Suppressor macrophage treated with lipopolysaccharide for 4 hours (primary cell): ENCODE data around the gene GAPDH.
"Not testable (repeated sequence)": the region's sequence is repeated elsewhere in the genome, so short reads cannot be mapped to it uniquely, and the experiment has no call there.

Source experiments
- DNase-seq: peaks from one replicate; pipeline ENCODE4 v3.0.0-alpha.2; 2020

Gene GAPDH

GRCh38 chr12:6569312-6569711, 35.0 kb downstream of the GAPDH start:
- DNase-seq, result no peak

GRCh38 chr12:6569786-6570185, 35.5 kb downstream of the GAPDH start:
- no peak for DNase-seq

DNA sequence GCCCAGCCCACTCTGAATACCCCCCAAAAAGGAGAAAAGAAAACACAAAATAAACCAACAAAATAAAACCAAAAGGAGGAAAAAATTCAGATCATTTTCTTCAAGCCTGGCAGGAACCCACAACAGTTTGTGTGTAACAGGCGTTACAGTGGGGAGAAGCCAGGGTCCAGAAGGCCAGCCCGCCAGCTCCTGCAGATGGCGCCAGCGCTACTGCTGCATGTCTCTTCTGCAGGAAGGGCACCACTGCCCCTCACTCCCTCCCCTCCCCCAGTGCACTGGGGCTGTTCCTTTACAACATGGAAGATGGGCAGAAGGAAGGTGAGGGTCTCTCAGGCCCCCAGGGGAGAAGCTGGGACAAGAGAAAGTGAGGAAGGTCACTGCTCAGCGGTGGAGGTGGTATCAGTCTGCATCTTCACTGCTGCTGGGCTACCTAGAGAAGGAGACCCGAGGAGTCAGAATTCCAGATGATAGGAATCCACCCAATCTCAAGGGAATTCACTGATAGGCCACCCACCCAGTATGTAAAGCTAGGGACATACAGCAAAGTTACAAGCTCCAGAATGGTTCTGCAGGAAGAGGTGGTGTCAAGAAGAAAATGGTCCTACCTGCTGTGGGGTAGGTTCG, 36.1 kb downstream of the GAPDH start:
- DNase-seq, result peak; percentile 30

GRCh38 chr12:6573001-6573400, 38.7 kb downstream of the GAPDH start:
- no peak for DNase-seq

DNA sequence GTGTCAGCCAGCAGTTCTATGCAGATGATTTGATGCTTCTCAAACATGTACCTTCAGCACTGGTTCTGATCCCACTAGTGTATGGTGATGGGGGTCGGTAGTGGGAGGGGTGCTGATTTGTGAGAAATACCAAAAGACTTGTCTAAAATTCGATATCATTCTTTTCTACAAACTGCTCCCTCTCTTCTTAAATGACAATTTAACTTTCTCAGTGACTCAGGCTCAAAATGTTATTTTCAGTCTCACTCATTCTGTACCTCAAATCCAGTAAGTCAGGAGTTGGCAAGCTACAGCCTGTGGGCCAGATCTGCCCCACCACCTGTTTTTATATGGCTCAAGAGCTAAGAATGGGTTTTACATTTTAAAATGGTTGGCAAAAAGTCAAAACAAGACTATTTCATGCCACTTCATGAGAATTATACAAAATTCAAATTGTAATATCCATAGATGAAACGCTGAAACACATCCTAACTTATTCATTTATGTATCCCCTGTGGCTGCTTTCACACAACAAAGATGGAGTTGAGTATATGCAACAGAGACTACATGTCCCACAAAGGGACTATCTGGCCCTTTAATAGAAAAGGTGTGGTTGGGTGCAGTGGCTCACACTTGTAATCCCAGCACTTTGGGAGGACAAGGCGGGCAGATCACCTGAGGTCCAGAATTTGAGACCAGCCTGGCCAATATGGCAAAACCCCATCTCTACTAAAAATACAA, 40.4 kb downstream of the GAPDH start:
- no peak for DNase-seq

- no peak for DNase-seq
Measured at GRCh38 chr12:6575648-6576047, 41.3 kb downstream of the GAPDH start.

DNA sequence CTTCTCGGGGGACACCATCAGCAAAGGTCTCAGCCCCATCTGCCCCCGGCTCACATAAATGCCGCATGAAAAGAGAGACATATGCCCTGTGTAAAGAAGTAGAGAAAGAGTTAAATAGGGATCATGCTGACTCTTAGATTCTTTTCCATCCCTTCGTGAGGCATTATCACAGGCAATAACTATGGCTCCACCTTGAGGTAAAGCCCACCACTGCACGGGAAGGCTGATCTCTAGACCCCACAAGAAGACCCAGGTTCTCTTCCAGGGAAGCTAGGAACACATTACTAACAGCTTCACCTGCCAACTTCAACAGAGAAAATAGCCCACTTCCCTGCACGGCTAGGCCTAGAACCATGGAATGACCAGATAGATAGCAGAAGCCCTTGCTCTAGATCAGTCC, 47.9 kb downstream of the GAPDH start:
- DNase-seq, result no peak

DNA sequence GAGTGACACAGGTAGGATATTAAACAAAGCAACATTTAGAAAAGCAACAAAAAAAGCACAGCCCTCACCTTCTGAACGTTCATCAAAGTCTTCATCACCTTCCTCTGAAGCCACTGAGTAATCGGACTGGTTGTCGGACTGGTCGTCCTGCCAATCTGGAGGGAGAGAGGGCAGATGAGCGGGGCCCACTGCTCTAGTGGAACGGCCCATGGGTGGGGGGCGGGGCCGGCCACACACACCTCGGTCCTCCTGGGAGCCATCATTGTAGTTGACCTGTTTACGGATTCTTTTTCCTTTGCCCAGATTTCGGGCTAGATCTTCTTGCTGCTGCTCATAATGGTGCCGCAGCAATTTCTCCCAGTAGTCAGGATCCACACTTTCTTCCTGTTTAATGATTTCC, 48.6 kb downstream of the GAPDH start:
- DNase-seq, result no peak

- no peak for DNase-seq
Measured at GRCh38 chr12:6584293-6584692, 50.0 kb downstream of the GAPDH start.

DNA sequence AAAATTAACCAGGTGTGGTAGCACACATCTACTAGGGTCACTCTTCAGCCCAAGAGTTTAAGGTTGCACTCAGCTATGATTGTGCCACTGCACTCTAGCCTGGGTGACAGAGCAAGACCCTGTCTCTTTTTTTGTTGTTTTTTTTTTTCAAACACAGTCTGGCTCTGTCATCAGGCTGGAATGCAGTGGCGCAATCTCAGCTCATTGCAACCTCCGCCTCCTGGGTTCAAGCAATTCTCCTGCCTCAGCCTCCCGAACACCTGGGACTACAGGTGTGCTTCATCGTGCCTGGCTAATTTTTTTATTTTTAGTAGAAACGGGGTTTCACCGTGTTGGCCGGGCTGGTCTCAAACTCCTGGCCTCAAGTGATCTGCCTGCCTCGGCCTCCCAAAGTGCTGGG, 52.3 kb downstream of the GAPDH start:
- DNase-seq, result not testable (repeated sequence)
